Ovary (tissue), 9 donors: Measurements from ENCODE around the gene BCL2L13. TPM values are rescaled to one million over a fixed set of nuclear protein-coding genes. Genes with fewer than 3 reads are reported as not detected.

Experiments
- DNase-seq, 5 donors: peaks; one replicate each; pipeline ENCODE4 v3.0.0-alpha.2; 2019 to 2020
- H3K27ac ChIP-seq, 2 donors: fragments of 200-600 bp; one replicate each; pipeline versions ENCODE4 v1.5.1 to v1.8.0; 2019 to 2022
- H3K27me3 ChIP-seq: fragments of 200-600 bp; one replicate; pipeline ENCODE4 v1.8.0; 2022
- H3K36me3 ChIP-seq: fragments of 200-600 bp; sonication (generic); one replicate; pipeline ENCODE4 v1.5.1; 2019
- H3K4me1 ChIP-seq: one replicate; pipeline ENCODE4 v1.8.1; 2013; ENCODE audit warnings: mild to moderate bottlenecking, moderate library complexity; ENCODE audit not compliant: insufficient read depth
- H3K4me3 ChIP-seq: fragments of 200-600 bp; sonication (generic); one replicate; pipeline ENCODE4 v1.5.1; 2017
- H3K9me3 ChIP-seq, 2 donors: fragments of 200-600 bp in 1 of 2; sonication (generic) in 1 of 2; one replicate each; pipeline versions ENCODE4 v1.5.1 to v1.8.1; 2013 to 2019; ENCODE audit warnings: mild to moderate bottlenecking in 1 of 2, moderate library complexity in 1 of 2
- CTCF ChIP-seq, 3 donors: fragments of 450-650 bp in 2 of 3; fragments of 200-600 bp in 1 of 3; IDR thresholded peaks; one replicate each; pipeline versions ENCODE4 v1.5.1 to v1.8.0; 2016 to 2022; ENCODE audit warnings: antibody characterized with exemption in 3 of 3, mild to moderate bottlenecking in 1 of 3
- EP300 ChIP-seq: sonication (generic); formaldehyde crosslinking; IDR thresholded peaks from one replicate; pipeline ENCODE4 v1.6.1; 2017; ENCODE audit warnings: antibody characterized with exemption
- POLR2A ChIP-seq: fragments of 450-650 bp; IDR thresholded peaks from one replicate; pipeline ENCODE4 v1.6.1; 2017; ENCODE audit warnings: antibody characterized with exemption, mild to moderate bottlenecking, moderate library complexity
- WGBS, 3 donors: extraction: QIAGEN DNeasy Blood & Tissue Kit in 1 of 3; methylation state at CpG; one replicate each; pipeline versions ENCODE4 v1.1.5 to v1.1.7; 2013 to 2017; 5-methylcytosine and 5-hydroxymethylcytosine counted together
- intact Hi-C, 4 donors: fragments of 100-400 bp; cut with DNase I; formaldehyde crosslinking; loops; one replicate each; pipeline versions ENCODE4 v1.11.0 to v1.15.1; 2022 to 2023
- polyA plus RNA-seq, 2 donors: library from polyadenylated mRNA; stranded (reverse); fragments of 200-250 nt in 1 of 2; fragments of 350-450 nt in 1 of 2; fragmentation: Illumina TruSeq in 1 of 2; extraction: RNeasy Lipid Tissue Mini Kit (QIAGEN cat#74804) in 1 of 2; gene quantifications; one replicate each; pipeline ENCODE4 v1.2.3, GENCODE V29; 2013 to 2014
- total RNA-seq, 7 donors: library from RNA; depleted of rRNA in 2 of 7; stranded (reverse); fragments of >200 nt in 2 of 7; fragmentation: NEBNext Ultra II Directional in 3 of 7; extraction: Animal tissue kit (Norgen Biotek cat#: 25700) in 3 of 7; gene quantifications; one replicate each; pipeline versions ENCODE4 v1.1.0 to v1.2.4, GENCODE V29; 2016 to 2023
- donor health status: DM: no; HTN: no; CAD: no; lungs with moderate emphysema.
- donor health status: DM: no; HTN: no; CAD: no.
- donor health status: Bipolar disorder and iron deficiency.
- donor health status: DM: yes; HTN: yes; CAD: no.
- donor health status: DM: no; HTN: no; CAD: no.
- donor health status: DM: yes; HTN: yes; CAD: no.

BCL2L13 gene
- total and polyA plus RNA-seq, 9 donors = 19.9 to 39.5 (median 33.8) TPM

- DNase-seq = no peak
- H3K36me3 ChIP-seq = no peaks in the 10 kb centered on the region
- no peaks in the 10 kb centered on the region for H3K27me3 ChIP-seq
- peaks cover 6% of the 10 kb centered on the region for H3K4me1 ChIP-seq
- intact Hi-C loops = no loop called here
- TF ChIP-seq EP300 (no peak), CTCF (IDR thresholded peaks at IDR 0.05) (no peak), POLR2A (no peak)
- WGBS, 3 donors = 83 to 89% (median 84%) methylated on average over 18 of the region's 18 CpGs
- H3K9me3 ChIP-seq = no peaks in the 10 kb centered on the region
- no peak overlapping the region for H3K4me3 ChIP-seq
- H3K27ac ChIP-seq = no peak overlapping the region
Observed at GRCh38 chr22:17726928-17727897, 88.7 kb downstream of the BCL2L13 start.

DNA sequence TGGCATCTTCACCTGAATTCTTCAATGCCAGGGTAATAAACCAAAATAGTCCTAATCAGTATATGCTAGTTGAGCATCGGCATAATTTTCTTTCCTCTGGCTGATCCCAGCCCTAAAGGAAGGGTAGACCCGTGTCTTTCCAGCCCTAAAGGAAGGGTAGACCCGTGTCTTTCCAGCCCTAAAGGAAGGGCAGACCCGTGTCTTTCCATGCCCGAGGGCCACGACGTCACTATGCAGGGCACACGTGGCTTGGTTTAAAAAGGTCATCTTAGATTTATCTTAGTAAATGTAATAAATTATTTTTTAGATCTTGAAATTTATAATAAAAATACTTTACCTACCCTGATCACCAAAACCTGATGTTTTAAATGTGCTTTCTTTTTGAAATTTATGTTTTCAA lies 90.2 kb downstream of the BCL2L13 start:
- H3K27ac ChIP-seq = no peak overlapping the region
- no peak overlapping the region for H3K4me3 ChIP-seq
- no peak for DNase-seq
- H3K9me3 ChIP-seq = no peaks in the 10 kb centered on the region
- TF ChIP-seq CTCF (IDR thresholded peaks at IDR 0.05) (no peak), EP300 (no peak), POLR2A (no peak)
- H3K4me1 ChIP-seq = peaks cover 6% of the 10 kb centered on the region
- 80 to 90% (median 89%) methylated on average over 8 of the region's 8 CpGs for WGBS, 3 donors
- intact Hi-C loops = no loop called here
- no peaks in the 10 kb centered on the region for H3K27me3 ChIP-seq
- H3K36me3 ChIP-seq = no peaks in the 10 kb centered on the region

GRCh38 chr22:17729561-17729960 lies 91.0 kb downstream of the BCL2L13 start:
- DNase-seq = no peak
- TF ChIP-seq EP300 (no peak), CTCF (IDR thresholded peaks at IDR 0.05) (no peak), POLR2A (no peak)
- intact Hi-C loops = no loop called here
- H3K4me1 ChIP-seq = peaks cover 5% of the 10 kb centered on the region
- H3K36me3 ChIP-seq = no peaks in the 10 kb centered on the region
- H3K27me3 ChIP-seq = no peaks in the 10 kb centered on the region
- WGBS, 3 donors = 84 to 92% (median 87%) methylated on average over 6 of the region's 6 CpGs
- H3K4me3 ChIP-seq = no peak overlapping the region
- H3K9me3 ChIP-seq = no peaks in the 10 kb centered on the region
- no peak overlapping the region for H3K27ac ChIP-seq

DNA sequence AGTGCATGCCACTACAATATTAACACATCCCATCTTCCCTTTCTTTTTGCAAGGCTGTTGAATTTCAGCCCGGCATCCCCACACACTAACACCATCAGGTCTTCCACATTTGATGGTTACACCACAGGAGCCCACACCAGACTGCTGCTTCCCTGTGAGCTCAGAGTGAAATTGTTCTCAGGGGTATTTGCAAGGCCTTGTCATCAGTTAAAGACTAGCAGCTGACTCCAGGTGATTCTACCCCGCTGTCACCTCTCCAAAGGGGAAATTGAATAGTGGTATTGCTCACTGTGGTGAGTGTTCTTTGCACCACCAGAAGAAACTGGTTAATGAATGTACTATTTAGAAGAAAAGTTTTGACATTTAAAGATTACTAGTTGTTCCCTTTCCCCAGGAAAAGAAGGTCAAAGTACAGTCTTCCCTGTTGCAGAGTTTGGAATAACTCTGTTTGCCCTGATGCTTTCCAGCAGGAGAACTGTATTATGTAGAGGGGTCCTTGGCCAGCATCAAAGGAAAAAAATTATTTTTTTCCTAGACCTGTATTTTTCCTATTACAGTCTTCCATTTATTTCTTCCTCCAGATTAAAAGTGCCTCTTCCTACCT lies 93.8 kb downstream of the BCL2L13 start:
- no peaks in the 10 kb centered on the region for H3K36me3 ChIP-seq
- H3K9me3 ChIP-seq = no peaks in the 10 kb centered on the region
- no peak overlapping the region for H3K4me3 ChIP-seq
- no peak for TF ChIP-seq POLR2A
- TF ChIP-seq EP300 = no peak
- no peak for TF ChIP-seq CTCF (IDR thresholded peaks at IDR 0.05)
- no peaks in the 10 kb centered on the region for H3K27me3 ChIP-seq
- no peaks in the 10 kb centered on the region for H3K4me1 ChIP-seq
- H3K27ac ChIP-seq = no peak overlapping the region
- 90 to 96% (median 94%) methylated on average over 2 of the region's 2 CpGs for WGBS, 3 donors
- no peak for DNase-seq
- intact Hi-C loops = no loop called here
